Osteoblast (primary cell): ENCODE data around the gene SLC6A9. TPM values are rescaled to one million over a fixed set of nuclear protein-coding genes. Genes with fewer than 3 reads are reported as not detected.

ENCODE experiments used
- DNase-seq: peaks from one replicate; pipeline ENCODE4 v3.0.0; 2011; ENCODE audit warnings: low spot score, mixed read lengths; ENCODE audit not compliant: insufficient read length; ENCODE audit errors: missing footprints
- H2AFZ ChIP-seq: 2 replicates; pipeline ENCODE4 v1.6.0; 2011; ENCODE audit warnings: mild to moderate bottlenecking, low read length
- H3K27ac ChIP-seq: 2 replicates; pipeline ENCODE4 v1.5.1; 2011; ENCODE audit warnings: mild to moderate bottlenecking, low read depth, low read length, moderate library complexity
- H3K27me3 ChIP-seq: 2 replicates; pipeline ENCODE4 v1.6.0; 2012; ENCODE audit warnings: mild to moderate bottlenecking, control low read depth, inconsistent platforms, low read length, moderate library complexity; ENCODE audit not compliant: insufficient read depth
- H3K36me3 ChIP-seq: 2 replicates; pipeline ENCODE4 v1.5.1; 2011; ENCODE audit warnings: mild to moderate bottlenecking, low read length, control low read depth, moderate library complexity; ENCODE audit not compliant: insufficient read depth
- H3K4me1 ChIP-seq: 2 replicates; pipeline ENCODE4 v1.5.1; 2011; ENCODE audit warnings: mild to moderate bottlenecking, low read length, control low read depth, moderate library complexity; ENCODE audit not compliant: insufficient read depth
- H3K4me2 ChIP-seq: 2 replicates; pipeline ENCODE4 v1.6.0; 2011; ENCODE audit warnings: mild to moderate bottlenecking, low read length; ENCODE audit not compliant: insufficient read depth
- H3K4me3 ChIP-seq: fragments of 200-600 bp; sonication (generic); 3 replicates; pipeline ENCODE4 v1.5.1; 2012; ENCODE audit warnings: mild to moderate bottlenecking, low read length, inconsistent platforms; ENCODE audit not compliant: insufficient read depth
- H3K79me2 ChIP-seq: 2 replicates; pipeline ENCODE4 v1.6.0; 2012; ENCODE audit warnings: mild to moderate bottlenecking, low read length, control low read depth, inconsistent platforms; ENCODE audit not compliant: insufficient read depth
- H3K9me3 ChIP-seq: 2 replicates; pipeline ENCODE4 v1.5.1; 2011; ENCODE audit warnings: low read depth, low read length, control low read depth
- H4K20me1 ChIP-seq: 2 replicates; pipeline ENCODE4 v1.6.0; 2012; ENCODE audit warnings: mild to moderate bottlenecking, low read length, control low read depth; ENCODE audit not compliant: insufficient read depth
- total RNA-seq: library from RNA; depleted of rRNA; stranded (reverse); fragments of >200 nt; gene quantifications from 2 replicates; pipeline ENCODE4 v1.2.3, GENCODE V29; 2012
- TF ChIP-seq, protein P1 (sequence below): IDR thresholded peaks from 2 replicates; pipeline ENCODE4 v1.5.1; 2011; ENCODE audit warnings: mild to moderate bottlenecking, low read depth, low read length, moderate library complexity; ENCODE audit errors: extremely low read depth

Gene SLC6A9
- total RNA-seq, 1 donor, result 18.5 TPM

DNA sequence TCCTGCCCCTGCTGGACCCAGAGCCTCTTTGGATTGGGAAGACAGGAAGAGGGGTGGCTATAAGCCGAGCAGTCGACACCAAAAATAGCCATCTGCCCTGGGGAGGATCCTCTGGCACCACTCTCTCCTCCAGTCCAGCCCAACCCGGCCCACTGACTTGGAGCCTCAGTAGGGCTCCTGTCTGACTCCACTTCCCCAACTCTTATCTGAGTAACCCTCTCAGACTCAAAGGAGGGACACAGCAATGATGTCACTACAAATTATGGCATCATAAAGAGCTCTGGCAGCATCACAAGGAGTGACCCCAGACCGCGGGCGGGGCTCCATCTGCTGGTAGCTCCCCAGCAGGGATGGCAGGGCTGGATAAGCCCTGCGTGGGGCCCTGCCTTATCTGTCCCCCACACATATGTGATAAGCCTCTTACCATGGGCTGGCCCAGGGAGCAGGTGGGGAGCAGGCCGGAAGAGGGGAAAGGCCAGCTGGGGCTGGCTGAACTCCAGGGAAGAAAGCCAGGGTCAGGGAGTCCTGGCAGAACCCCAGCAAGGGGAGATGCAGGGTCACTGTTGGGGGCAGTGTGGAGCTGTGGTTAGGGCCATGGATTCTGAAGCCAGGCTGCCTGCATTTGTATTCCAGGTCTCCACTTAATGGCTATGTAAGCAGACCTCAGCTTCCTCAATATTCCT, 4.6 kb upstream of the SLC6A9 start:
- peak; percentile 54 for DNase-seq
- no peak overlapping the region for H3K4me3 ChIP-seq
- H3K36me3 ChIP-seq, result no peaks in the 10 kb centered on the region
- H3K4me2 ChIP-seq, result no peak overlapping the region
- TF ChIP-seq, protein P1, sequence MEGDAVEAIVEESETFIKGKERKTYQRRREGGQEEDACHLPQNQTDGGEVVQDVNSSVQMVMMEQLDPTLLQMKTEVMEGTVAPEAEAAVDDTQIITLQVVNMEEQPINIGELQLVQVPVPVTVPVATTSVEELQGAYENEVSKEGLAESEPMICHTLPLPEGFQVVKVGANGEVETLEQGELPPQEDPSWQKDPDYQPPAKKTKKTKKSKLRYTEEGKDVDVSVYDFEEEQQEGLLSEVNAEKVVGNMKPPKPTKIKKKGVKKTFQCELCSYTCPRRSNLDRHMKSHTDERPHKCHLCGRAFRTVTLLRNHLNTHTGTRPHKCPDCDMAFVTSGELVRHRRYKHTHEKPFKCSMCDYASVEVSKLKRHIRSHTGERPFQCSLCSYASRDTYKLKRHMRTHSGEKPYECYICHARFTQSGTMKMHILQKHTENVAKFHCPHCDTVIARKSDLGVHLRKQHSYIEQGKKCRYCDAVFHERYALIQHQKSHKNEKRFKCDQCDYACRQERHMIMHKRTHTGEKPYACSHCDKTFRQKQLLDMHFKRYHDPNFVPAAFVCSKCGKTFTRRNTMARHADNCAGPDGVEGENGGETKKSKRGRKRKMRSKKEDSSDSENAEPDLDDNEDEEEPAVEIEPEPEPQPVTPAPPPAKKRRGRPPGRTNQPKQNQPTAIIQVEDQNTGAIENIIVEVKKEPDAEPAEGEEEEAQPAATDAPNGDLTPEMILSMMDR, result peak; percentile 17
- peak overlapping the region; percentile 66 for H2AFZ ChIP-seq
- H3K4me1 ChIP-seq, result peaks cover 43% of the 10 kb centered on the region
- no peaks in the 10 kb centered on the region for H3K79me2 ChIP-seq
- no peak overlapping the region for H3K27ac ChIP-seq
- no peaks in the 10 kb centered on the region for H3K9me3 ChIP-seq
- no peaks in the 10 kb centered on the region for H4K20me1 ChIP-seq
- no peaks in the 10 kb centered on the region for H3K27me3 ChIP-seq

GRCh38 chr1:44034976-44035716, 3.9 kb upstream of the SLC6A9 start:
- Histone ChIP-seq H3K4me2 (no peak overlapping the region), H3K27ac (no peak overlapping the region), H3K4me3 (no peak overlapping the region), H3K27me3 (no peaks in the 10 kb centered on the region), H3K36me3 (no peaks in the 10 kb centered on the region), H3K9me3 (no peaks in the 10 kb centered on the region), H3K4me1 (peaks cover 37% of the 10 kb centered on the region), H2AFZ (peak overlapping the region; percentile 39), H4K20me1 (no peaks in the 10 kb centered on the region), H3K79me2 (no peaks in the 10 kb centered on the region)
- peak; percentile 68 for DNase-seq
- TF ChIP-seq, protein P1, result no peak

GRCh38 chr1:44034423-44034822, 3.2 kb upstream of the SLC6A9 start:
- Histone ChIP-seq H4K20me1 (no peaks in the 10 kb centered on the region), H3K4me3 (no peak overlapping the region), H3K27me3 (no peaks in the 10 kb centered on the region), H3K4me2 (no peak overlapping the region), H3K79me2 (no peaks in the 10 kb centered on the region), H2AFZ (no peak overlapping the region), H3K4me1 (peaks cover 33% of the 10 kb centered on the region), H3K27ac (no peak overlapping the region), H3K36me3 (no peaks in the 10 kb centered on the region), H3K9me3 (no peaks in the 10 kb centered on the region)
- peak; percentile 49 for DNase-seq
- TF ChIP-seq, protein P1, result no peak

DNA sequence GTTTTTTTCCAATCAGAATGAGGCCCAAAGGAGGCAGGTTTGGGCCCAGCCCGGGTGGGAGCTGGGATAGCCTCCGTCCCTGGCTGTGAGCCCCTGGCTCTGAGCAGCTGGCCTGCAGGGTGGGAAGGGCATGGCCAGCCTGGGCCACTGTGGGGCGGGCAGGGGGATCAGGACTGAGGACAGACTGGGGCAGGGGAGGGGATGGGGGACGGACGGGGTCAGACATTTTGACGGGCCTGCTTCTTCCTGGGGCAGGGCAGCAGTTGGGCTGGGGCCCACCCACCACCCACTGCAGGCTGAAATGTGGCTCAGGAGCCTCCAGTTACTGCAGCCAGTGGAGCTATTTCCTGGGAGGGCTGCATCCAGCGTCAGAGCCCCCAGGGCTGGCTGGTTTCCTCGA, 2.5 kb upstream of the SLC6A9 start:
- no peaks in the 10 kb centered on the region for H3K9me3 ChIP-seq
- TF ChIP-seq, protein P1, result no peak
- H3K4me2 ChIP-seq, result no peak overlapping the region
- no peaks in the 10 kb centered on the region for H3K27me3 ChIP-seq
- peaks cover 28% of the 10 kb centered on the region for H3K4me1 ChIP-seq
- no peaks in the 10 kb centered on the region for H3K36me3 ChIP-seq
- no peaks in the 10 kb centered on the region for H3K79me2 ChIP-seq
- no peak overlapping the region for H2AFZ ChIP-seq
- DNase-seq, result peak; percentile 5
- no peak overlapping the region for H3K4me3 ChIP-seq
- H3K27ac ChIP-seq, result no peak overlapping the region
- no peaks in the 10 kb centered on the region for H4K20me1 ChIP-seq
